Stimulated activated CD8-positive, alpha-beta memory T cell treated with anti-CD3 and anti-CD28 coated beads, Interleukin-4, amount 100 ng/mL, for 1 hour (primary cell): ENCODE data around the gene EPHA1.

Experiments
- DNase-seq, 2 donors: peaks; one replicate each; pipeline ENCODE4 v3.0.0-alpha.2; 2020; ENCODE audit warnings: low read depth in 2 of 2, low spot score in 1 of 2

Gene EPHA1

DNA sequence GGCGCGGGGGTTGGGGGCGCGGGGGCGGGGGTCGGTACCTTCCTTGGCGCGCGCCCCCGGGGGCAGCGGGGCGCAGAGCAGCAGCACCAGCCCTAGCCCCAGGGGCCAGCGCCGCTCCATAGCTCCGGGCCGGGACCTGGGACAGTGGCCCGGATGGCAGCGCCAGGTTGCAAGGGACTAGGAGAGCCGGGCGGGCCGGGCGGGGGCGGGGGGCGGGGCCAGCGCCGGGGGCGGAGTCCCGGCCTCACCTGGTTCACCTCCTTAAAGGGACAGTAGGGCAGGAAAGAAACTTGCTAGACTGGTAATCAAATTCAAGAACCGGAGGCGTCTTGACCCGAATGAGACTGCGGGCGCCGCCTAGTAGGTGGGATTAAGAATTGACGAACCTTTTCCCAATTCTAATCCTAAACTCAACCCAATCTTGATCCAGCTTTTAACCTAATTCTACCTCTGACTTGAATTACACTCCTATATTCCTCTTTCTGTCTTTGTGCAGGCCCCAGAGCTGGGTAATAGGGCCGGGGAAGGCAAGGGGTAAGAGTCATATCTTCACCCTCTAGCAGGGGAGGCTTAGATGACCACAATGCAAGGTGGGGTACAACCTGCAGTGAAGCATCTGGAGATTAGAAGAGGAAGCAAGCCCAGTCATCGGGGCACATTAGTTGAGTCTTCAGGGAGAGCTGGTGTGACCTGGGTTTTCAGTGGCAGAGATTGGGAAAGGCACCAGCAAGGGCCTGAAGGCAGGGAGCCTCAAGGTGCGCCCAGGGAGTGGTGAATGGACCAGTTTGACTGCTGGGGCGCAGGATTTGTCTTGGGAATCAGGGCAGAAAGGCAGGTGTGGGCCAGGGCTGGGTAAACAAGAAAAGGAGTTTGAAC is at the start of gene EPHA1:
Gene EPHA1 (minus strand): TSS at position 171 of the 876 bp plus-strand sequence. CDS start 51 bp downstream, at position 120.
- DNase-seq = peak in 1 of 2 donors; percentile 17

DNA sequence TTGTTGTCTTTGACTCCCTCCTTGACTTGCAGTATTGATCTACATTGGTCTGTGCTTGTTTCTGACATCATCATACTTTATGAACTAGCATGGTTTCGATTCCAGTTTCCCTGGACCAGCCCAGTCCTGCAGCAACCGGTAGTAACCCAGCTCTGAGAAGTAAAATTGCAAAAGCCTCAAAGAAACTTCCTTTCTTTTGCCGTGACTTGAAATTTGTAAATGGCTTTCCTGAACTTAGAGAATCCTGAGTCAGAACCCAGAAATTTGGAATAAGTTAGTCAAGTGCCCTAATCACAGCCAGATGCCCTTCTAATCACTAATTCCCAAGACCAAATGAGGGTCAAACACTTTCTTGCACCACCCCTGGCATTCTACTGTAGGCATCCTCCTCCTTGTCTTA is 49.6 kb upstream of the EPHA1 start:
- DNase-seq = no peak

DNA sequence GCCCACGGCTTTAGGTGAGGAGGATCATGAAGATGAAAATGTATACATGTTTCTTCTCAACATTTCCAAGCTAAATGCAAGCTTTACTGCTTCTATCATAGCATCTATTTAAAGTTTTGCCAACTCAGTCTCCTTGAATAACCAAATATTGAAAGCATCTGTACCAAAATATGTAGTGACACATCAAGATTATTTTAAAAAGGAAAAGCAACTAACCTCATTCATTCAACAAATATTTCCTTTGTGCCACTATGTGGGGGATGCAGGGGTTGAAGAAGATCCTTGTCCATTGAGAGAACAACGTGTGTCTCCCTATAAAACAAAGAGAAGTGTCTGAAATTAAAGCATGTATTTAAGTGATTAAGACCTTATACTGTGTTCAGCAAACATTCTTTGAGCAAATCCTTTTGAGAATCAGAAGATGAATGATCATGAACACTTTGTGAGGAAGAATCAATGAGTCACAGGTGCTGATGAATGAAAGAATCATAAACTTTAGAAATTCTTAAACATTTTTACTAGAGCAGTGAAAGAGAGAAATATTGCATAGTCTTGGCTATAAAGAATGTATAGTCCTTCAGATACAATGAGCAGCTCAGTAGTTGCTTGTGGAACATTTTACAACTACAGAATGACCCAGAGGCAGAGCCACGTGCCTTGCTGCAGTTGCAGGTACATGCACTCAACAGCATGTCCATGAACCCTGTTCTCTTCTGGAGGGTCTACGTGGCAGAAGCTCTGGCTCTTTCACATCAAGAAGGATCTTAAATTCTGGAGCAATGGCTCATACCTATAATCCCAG is 48.5 kb upstream of the EPHA1 start:
- DNase-seq = no peak

DNA sequence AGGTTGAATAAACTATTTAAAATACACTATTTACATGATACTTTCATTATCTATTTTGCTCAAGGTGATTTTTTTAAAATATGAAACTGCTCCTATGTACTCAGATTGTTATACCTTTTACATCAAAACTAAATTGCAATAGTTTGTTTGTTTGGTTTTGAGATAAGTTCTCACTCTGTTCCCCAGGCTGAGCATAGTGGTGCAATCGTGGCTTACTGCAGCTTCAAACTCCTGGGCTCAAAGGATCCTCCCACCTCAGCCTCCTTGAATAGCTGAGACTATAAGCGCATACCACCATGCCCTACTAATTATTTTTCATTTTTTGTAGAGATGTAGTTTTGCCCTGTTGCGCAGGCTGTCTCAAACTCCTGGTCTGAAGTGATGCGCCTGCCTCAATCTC is 47.3 kb upstream of the EPHA1 start:
- DNase-seq = no peak

DNA sequence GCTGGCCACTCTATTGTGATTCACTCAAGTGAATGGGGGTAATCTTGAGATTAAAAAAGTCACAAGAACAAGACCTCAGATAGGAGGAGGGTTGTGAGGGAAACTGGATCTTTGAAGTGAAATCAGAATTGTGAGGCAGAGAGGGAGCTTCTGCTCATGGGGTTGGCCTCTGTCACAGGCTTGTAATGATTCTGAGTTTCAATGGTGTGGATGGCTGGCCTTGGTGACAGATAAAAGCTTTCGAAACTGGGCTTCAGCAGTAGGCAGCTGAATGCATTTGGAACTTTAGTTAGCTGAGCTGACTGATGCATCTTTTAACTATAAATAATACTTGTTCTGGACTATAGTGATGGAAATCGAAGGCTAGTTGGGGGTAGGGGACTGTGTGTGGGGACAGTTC is 46.8 kb upstream of the EPHA1 start:
- no peak for DNase-seq

DNA sequence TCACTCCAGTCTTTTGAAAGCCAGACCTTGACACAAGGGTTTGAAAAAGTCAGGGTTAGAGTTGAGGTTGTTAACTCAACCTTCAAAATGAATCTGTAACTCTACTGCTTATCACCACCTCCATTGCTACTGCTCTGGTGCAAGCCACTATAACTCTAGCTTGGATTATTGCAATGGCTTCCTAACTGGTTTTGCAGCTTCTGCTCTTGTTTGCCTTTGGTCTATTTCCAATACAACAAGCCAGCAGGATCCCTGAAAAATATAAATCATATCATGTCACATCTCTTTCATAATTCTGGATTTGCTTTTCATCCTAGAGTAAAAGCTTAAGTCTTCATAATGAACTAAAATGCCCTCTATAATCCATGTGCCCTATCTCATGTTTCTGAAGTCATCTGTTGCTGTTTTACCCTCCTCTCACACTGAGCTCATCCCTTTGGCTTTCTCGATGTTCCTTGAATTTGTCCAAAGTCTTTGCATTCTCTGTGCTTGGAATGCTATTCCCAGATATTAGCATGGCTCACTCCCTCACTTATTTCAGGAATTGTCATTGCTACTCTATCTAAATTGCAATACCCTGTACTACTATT is 45.5 kb upstream of the EPHA1 start:
- DNase-seq = no peak

DNA sequence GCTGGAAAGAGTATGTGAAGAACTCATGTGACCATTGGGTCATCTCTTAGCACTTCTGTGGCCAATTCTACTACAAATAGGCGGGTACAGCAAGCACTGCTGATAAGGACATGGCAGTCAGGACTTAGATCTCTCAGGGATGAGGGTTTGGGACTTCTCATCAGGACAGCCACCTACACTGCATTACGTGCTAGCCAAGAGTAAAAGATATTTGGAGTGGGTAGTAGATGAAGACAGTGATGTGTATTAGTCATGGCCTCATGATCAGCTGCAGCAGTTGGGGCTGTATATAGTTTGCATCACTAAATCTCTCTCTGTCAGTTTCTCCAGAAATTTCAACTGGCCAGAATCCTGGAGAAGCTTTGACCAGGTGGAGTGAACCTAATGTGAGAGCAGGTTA is 43.8 kb upstream of the EPHA1 start:
- no peak for DNase-seq

DNA sequence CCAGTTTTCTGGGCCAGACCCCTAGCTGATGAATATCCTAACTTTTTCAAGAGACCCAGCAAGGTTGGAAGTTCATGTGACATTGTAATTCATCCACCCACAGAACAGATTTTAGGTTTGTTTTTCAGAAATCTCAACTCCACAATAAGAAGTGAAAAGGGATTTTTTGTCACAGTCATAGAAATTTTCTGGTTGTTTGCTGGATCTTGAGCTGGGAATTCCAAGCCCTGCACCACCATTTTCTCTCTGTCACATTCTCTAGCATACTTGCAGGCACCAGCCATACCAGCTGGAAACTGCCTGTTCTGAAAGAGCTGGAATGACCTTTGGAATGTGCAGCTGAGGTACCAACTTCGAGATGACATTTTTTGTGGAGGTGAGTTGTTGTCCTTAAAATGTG is 43.1 kb upstream of the EPHA1 start:
- DNase-seq = no peak

DNA sequence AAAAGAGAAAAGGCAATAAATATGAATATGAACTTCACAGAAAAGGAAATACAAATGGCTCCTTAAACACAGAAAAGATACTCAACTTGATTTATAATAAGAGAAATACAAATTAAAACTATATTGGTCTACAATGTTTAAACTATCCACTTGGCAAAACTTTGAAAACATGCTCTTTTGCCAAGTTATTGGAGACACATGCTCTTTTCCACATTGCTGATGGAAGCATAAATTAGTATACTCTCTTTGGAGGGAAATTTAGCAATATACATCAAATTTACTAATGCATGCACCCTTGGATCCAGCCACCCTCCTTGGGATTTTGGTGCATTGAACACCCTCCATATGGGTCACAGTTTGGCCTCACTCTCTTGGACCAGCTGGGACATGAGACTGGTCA is 42.5 kb upstream of the EPHA1 start:
- DNase-seq = no peak

DNA sequence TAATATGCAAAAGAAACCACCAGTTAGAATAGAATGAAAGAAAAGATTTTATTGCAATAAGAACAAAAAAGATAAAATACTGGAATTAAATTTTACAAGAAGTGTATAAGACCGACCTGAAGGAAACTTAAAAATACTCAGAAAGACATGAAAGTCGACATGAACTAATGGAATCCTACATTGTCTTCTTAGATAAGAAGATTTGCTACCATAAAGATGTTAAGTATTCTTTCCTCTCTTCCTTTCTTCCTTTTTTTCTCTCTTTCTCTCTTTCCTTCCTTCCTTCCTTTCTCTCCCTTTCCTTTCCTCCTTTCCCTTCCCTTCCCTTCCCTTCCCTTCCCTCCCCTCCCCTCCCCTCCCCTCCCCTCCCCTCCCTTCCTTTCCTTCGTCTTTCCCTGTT is 41.1 kb upstream of the EPHA1 start:
- DNase-seq = no peak

DNA sequence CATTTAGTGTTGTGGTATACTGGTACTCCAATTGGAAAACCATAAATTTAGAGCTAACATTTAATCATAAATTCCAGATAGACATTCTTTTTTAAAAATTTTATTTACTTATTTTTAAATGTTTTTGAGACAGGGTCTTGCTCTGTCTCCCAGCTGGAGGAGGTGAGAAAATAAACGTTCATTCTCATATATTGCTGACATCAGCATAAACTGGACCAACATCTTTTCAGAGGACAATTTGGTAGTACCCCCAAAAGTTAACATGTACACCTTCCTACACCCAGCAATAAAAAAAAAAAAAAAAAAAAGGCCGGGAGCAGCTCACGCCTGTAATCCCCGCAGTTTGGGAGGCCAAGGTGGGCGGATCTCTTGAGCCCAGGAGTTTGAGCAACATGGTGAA is 39.8 kb upstream of the EPHA1 start:
- DNase-seq = no peak

DNA sequence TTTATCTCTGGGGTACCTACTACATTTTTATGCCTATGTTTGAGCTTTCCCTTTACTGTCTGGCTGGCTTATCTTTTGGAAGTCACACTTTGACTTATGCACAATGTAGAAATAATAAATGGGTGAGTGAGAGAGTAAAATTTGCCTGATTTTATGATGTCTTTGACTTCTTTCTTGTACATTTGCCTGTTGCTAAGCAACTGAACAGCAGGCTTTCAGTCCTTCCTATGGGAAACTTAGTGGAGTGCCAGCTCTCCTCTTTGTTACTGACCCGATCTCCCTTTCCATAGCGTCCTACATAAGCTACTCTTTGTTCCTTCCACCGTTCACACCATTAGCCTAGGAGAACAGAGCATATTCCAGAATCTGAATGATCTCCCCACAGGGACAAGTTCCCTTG is 38.8 kb upstream of the EPHA1 start:
- no peak for DNase-seq

DNA sequence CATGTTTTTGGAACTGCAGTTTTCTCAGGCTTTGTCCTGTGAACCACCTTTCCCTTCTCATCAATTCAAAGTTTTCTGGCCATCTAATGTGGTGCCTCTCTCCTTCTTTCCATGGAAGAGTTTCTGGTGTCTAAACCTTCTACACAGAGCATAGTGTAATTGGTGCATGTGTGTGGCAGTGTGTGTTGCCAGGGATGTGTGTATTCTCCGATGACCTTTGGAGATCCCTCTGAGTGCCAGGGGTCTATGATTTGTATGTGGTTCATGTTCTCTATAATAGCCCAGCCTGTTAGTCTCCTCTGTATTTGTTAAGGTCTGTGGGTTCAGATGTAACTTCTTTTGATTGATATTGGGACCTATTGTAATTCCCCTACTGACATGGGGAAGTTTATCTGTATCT is 36.1 kb upstream of the EPHA1 start:
- no peak for DNase-seq

DNA sequence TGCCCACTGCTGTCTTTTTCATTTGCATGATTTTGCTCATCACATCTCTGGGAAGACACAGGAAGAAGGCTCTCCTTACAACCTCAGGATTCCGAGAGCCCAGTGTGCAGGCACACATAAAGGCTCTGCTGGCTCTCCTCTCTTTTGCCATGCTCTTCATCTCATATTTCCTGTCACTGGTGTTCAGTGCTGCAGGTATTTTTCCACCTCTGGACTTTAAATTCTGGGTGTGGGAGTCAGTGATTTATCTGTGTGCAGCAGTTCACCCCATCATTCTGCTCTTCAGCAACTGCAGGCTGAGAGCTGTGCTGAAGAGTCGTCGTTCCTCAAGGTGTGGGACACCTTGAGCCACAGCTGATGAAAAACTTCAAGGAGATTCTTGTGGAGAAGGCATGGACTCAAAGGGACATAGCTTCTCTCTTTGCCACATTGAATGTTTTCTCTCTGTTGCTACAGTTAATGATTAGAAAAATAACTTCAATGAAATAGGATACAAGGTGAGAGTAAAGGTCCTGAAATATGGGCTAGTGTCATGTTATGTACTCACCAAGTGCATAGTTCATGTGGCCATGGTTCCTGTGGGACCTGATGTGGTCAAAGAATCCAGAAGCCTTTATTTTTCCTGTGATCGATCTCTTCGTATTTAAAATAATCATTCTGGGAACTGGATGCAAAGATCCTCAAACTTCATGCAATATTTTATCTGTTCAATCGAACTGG is 35.6 kb upstream of the EPHA1 start:
- no peak for DNase-seq

DNA sequence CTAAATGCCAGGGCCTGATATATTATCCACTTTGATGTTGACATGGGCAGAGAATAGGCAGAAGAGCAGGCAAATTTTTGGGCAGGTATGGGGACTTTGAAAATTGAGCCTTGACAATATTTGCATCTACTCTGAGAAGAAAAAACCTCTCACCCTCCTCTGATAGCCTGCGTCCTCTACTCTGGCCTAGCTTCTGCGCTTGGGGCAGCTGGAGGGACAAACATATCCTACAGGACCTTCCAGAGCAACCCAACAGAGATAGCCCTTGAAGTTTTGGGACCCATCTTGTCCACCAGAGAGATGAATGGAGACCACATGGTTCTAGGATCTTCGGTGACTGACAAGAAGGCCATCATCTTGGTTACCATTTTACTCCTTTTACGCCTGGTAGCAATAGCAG is 34.5 kb upstream of the EPHA1 start, which contains the start of gene TAS2R60:
Gene TAS2R60 (plus strand): TSS at position 301 of the 400 bp plus-strand sequence. CDS start 0 bp downstream, at position 301.
- no peak for DNase-seq

DNA sequence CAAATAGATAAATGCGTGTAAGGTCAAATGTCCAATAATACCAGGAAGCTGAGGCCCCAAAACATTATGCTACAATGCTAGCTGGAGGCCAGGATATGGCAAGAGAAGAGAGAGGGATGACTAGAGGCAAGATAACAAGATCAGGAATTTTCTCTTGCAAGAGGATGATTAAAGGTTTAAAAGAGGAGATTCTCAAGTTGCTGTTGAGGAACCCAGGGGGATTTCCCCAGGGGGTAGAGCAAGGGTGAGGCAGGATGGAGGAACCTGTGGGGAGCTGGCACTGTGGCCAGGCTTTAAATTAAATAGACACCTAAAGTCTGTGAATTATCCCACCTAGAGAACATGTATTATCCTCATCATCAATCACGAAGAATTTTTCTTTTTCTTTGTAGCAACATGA is 31.2 kb upstream of the EPHA1 start:
- DNase-seq = no peak

DNA sequence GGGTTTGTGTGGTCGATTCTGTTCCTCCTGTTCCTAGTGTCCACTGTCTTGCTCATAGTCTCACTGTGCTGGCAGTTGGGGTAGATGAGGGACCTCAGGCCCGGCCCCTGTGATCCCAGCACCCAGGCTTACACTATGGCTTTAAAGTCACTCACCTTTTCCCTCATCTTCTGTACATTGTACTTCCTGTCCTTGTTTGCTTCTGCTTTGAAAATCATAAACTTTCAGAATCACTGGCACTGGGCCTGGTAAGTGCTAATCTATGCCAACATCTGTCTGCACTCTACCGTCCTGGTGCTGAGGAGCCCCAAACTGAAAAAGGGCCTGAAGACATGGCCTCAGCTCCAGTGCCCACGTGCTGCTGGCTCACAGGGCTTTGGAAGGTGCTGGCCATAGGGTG is 28.9 kb upstream of the EPHA1 start:
- DNase-seq = no peak

DNA sequence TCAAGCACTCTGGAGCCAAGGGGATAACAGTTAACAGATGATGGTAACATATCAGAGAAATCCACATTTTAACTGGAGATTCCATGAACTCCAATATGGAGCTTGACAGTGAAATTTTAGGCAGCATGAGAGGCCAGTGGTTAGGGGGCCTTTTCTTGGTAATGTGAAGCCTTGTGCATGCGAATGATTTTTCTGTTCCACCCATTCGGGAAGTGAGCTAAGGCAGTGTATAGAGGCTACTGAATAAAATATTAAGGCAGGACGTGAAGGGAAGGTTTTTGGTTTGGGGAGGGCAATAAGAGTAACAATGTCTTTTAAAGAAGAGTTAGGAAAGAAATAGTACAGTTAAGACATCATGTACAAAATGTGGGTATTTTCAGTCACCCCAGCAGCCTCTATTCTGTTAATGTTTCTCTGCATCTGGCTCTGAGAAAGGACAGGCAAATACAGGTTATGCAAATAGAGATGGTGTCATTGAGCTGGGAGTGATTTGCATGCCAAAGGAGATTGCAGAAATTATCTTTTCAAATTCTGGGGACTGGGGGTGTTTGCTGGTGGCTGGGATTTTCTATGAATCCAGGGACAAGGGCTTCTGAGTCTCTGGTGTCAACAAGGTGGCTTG is 27.8 kb upstream of the EPHA1 start:
- DNase-seq = no peak

DNA sequence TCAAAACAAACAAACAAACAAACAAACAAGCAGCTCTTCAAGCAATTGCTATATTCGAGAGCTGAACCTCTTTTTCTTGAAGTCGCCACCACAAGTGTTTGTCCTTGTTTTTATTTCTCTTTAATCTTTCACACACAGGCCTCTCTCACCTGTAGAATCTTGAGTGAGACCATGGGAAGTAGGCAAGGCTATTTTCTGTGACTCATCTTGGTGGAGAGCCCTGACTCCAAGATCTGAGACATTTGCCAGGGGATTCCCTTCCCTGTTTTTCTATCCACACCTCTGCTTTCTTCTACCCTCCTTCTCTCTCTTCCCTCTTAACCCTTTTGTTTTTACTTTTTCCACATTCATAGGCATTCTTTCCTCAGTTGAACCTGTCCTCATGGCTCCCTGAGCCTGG is 26.6 kb upstream of the EPHA1 start:
- DNase-seq = no peak

DNA sequence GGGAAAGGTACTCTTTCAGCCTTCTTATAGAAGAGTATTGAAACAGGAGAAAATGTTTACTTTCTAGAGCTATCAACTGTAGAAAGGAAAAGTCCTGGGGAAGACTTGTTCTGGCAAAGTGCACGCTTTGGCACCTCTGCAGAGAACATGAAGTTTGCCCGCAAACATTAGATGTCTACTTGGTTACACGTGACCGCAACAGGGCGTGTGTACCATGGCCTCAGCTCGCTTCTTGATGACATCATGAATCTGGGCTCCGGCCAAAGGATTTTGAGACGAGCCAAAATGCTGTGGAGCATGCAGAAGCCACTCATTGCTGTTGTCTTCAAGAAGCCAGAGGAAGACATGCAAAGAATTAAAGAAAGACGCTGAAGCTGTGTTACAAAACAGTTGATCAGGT is 26.0 kb upstream of the EPHA1 start:
- DNase-seq = no peak

DNA sequence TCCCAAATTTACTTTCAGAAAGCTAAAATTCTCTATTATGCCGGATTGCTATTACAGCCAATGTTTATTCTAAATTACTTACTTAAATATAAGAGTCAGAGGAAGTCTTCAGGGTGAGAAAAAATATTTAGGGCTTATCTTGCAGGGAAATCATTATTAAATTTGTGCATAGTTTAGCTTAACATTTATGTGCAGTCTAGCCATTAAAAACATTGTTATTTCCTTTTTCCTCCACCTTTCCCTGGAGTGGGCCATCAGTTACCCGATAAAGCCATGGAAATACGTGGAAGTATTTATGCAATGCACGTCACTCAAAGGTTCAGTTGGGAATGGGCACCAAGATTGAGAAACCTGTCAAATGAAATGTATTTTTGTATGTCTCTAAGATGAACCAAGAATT is 25.1 kb upstream of the EPHA1 start:
- no peak for DNase-seq
